ENCODE results near the gene HUNK. TPM values are rescaled to one million over a fixed set of nuclear protein-coding genes. Genes with fewer than 3 reads are reported as not detected.

HUNK gene
- total and polyA plus RNA-seq, 2 donors (not counting 1 experiment from before 2014, with no cell fraction given), result 0.01 to 0.07 TPM

DNA sequence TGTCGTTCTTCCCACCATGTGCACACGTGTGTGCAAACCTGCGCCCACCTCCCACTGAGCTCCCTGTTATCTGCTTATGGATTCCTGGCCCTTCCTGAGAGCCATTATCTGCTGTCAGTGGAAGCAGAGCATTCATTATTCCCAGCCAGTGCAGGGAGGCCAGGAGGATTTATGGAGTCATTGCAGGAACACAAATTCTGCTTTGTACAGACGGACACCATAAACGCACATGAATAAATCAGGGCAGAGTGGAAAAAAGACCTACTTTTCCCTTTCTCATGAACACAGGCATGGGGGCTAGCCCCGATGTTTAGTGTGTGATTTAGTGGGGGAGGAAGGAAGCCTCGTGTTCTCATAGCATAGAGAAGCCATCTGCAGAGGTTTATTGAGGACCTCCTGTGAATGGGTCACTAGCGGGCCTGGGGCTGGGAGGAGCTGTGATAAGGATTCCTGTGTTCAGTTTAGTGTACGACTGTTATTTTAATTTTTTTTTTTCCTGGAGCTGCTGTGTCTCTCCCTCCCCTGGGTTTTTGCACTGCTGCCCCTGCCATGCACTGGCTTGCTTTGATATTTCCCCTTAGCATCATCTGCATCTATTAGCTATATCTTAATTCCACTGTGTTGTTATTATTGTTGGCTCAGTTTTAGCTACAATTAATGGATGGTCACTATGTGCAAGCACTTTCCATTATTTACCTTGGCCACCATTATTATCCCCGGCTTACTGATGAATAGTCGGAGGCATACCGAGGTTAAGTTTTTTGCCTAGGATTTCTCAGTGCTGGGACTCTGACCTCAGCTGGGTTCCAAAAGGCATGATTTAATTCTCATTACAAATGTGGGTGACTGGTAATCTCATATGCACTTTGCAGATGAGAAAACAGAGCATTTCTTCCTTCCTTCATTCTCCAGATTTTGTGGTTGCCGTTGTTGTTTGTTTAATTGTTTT lies 33.0 kb downstream of the HUNK start:
- POLR2A ChIA-PET, result no interaction called here
- no peaks in the 10 kb centered on the region for H3K4me1 Mint-ChIP-seq
- H3K27me3 Mint-ChIP-seq, result peaks cover 38% of the 10 kb centered on the region
- DNase-seq (no peak), ATAC-seq (ENCODE audit: low read depth) (no peak)
- no peak overlapping the region for H3K4me2 ChIP-seq (replicated peaks; ENCODE audit: low read depth, low read length, poor library complexity, severe bottlenecking)
- no peak overlapping the region for H3K27ac Mint-ChIP-seq
- H2AFZ ChIP-seq (ENCODE audit: insufficient read depth, low read depth, low read length, poor library complexity, severe bottlenecking), result no peak overlapping the region
- TF ChIP-seq EZH2 (IDR thresholded peaks at IDR 0.05; ENCODE audit: borderline replicate concordance, insufficient read depth, low read depth, low read length, poor library complexity, severe bottlenecking), result no peak
- TF ChIP-seq, protein P1, sequence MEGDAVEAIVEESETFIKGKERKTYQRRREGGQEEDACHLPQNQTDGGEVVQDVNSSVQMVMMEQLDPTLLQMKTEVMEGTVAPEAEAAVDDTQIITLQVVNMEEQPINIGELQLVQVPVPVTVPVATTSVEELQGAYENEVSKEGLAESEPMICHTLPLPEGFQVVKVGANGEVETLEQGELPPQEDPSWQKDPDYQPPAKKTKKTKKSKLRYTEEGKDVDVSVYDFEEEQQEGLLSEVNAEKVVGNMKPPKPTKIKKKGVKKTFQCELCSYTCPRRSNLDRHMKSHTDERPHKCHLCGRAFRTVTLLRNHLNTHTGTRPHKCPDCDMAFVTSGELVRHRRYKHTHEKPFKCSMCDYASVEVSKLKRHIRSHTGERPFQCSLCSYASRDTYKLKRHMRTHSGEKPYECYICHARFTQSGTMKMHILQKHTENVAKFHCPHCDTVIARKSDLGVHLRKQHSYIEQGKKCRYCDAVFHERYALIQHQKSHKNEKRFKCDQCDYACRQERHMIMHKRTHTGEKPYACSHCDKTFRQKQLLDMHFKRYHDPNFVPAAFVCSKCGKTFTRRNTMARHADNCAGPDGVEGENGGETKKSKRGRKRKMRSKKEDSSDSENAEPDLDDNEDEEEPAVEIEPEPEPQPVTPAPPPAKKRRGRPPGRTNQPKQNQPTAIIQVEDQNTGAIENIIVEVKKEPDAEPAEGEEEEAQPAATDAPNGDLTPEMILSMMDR (IDR thresholded peaks at IDR 0.05), result no peak
- H3K36me3 ChIP-seq (replicated peaks in 1 of 2; ENCODE audit: control extremely low read depth in 1 of 2, control insufficient read depth in 1 of 2, extremely low read depth in 1 of 2, insufficient read depth in 2 of 2, low read length in 1 of 2), result no peaks in the 10 kb centered on the region
- H3K4me3 ChIP-seq (ENCODE audit: control extremely low read depth in 1 of 5, extremely low read depth in 1 of 5, insufficient read depth in 1 of 5, low read depth in 2 of 5, low read length in 4 of 5), result no peak overlapping the region
- H3K79me2 ChIP-seq (ENCODE audit: control insufficient read depth, insufficient read depth, low read length), result no peaks in the 10 kb centered on the region
- H4K20me1 ChIP-seq (ENCODE audit: control insufficient read depth, insufficient read depth, low read length, poor library complexity, severe bottlenecking), result no peaks in the 10 kb centered on the region
- H3K9me3 ChIP-seq (ENCODE audit: control extremely low read depth in 1 of 3, control insufficient read depth in 2 of 3, insufficient read depth in 1 of 3, low read length in 2 of 3), result no peaks in the 10 kb centered on the region
- 69% methylated on average over 6 of the region's 13 CpGs for WGBS (ENCODE audit: insufficient coverage)
- no peak overlapping the region for H3K4me3 Mint-ChIP-seq
- H3K4me1 ChIP-seq (ENCODE audit: control insufficient read depth in 2 of 2, insufficient read depth in 2 of 2, low read length in 2 of 2), result no peaks in the 10 kb centered on the region
- intact Hi-C loops (cut with micrococcal nuclease), result no loop called here
- CTCF ChIA-PET, result no interaction called here
- no peak overlapping the region for H3K27ac ChIP-seq (ENCODE audit: low read length in 2 of 2)
- peaks cover 0 to 15% (median 5%) of the 10 kb centered on the region in 4 experiments for H3K27me3 ChIP-seq (replicated peaks in 1 of 4; ENCODE audit: control extremely low read depth in 1 of 4, control insufficient read depth in 3 of 4, insufficient read depth in 4 of 4, low read length in 3 of 4)
- no peaks in the 10 kb centered on the region for H3K9me3 Mint-ChIP-seq (ENCODE audit: insufficient read depth)
- H3K9ac ChIP-seq (ENCODE audit: low read length), result no peak overlapping the region

All from B cell (primary cell).